Parathyroid adenoma (tissue), 2 donors: Measurements from ENCODE around the gene N4BP3.

ENCODE experiments used
- H2AFZ ChIP-seq: fragments of 300-600 bp; sonication (generic); one replicate; pipeline ENCODE4 v1.7.0; 2017; ENCODE audit warnings: antibody characterized with exemption, mild to moderate bottlenecking
- H3K27ac ChIP-seq: fragments of 300-600 bp; sonication (generic); one replicate; pipeline ENCODE4 v1.7.0; 2017
- H3K27me3 ChIP-seq: fragments of 300-600 bp; sonication (generic); one replicate; pipeline ENCODE4 v1.7.0; 2017; ENCODE audit warnings: low read length; ENCODE audit not compliant: control insufficient read depth, insufficient read depth
- H3K36me3 ChIP-seq: fragments of 300-600 bp; sonication (generic); one replicate; pipeline ENCODE4 v1.7.0; 2017; ENCODE audit warnings: low read length; ENCODE audit not compliant: control insufficient read depth, insufficient read depth
- H3K4me1 ChIP-seq: fragments of 300-600 bp; sonication (generic); one replicate; pipeline ENCODE4 v1.7.0; 2017; ENCODE audit warnings: control low read depth
- H3K4me2 ChIP-seq: fragments of 300-600 bp; sonication (generic); one replicate; pipeline ENCODE4 v1.7.0; 2017; ENCODE audit warnings: low read length
- H3K4me3 ChIP-seq: fragments of 300-600 bp; sonication (generic); one replicate; pipeline ENCODE4 v1.7.0; 2017; ENCODE audit warnings: low read depth, low read length
- H3K79me2 ChIP-seq: fragments of 300-600 bp; sonication (generic); one replicate; pipeline ENCODE4 v1.7.0; 2017; ENCODE audit warnings: control low read depth
- H3K9ac ChIP-seq: fragments of 300-600 bp; sonication (generic); one replicate; pipeline ENCODE4 v1.7.0; 2017; ENCODE audit warnings: mild to moderate bottlenecking
- H3K9me3 ChIP-seq: fragments of 300-600 bp; sonication (generic); one replicate; pipeline ENCODE4 v1.7.0; 2017; ENCODE audit warnings: low read length; ENCODE audit not compliant: control insufficient read depth
- CTCF ChIP-seq: fragments of 300-600 bp; sonication (generic); IDR thresholded peaks from one replicate; pipeline ENCODE4 v1.7.0; 2017; ENCODE audit warnings: antibody characterized with exemption, mild to moderate bottlenecking
- donor health status: primary hyperparathyroidism.

Gene N4BP3

GRCh38 chr5:178152491-178153444 is 39.4 kb downstream of the N4BP3 start:
- H3K4me1 ChIP-seq = peaks cover 2% of the 10 kb centered on the region
- TF ChIP-seq CTCF = no peak
- peak overlapping the region; percentile 87 for H2AFZ ChIP-seq
- no peaks in the 10 kb centered on the region for H3K36me3 ChIP-seq
- H3K27me3 ChIP-seq = no peaks in the 10 kb centered on the region
- no peaks in the 10 kb centered on the region for H3K9me3 ChIP-seq
- H3K79me2 ChIP-seq = no peaks in the 10 kb centered on the region
- H3K4me2 ChIP-seq = peak overlapping the region; percentile 76
- no peak overlapping the region for H3K27ac ChIP-seq
- H3K9ac ChIP-seq = no peak overlapping the region
- peak overlapping the region; percentile 74 for H3K4me3 ChIP-seq

- Histone ChIP-seq H3K79me2 (no peaks in the 10 kb centered on the region), H3K9me3 (no peaks in the 10 kb centered on the region), H3K27me3 (no peaks in the 10 kb centered on the region), H3K27ac (peak within 1 kb of the TSS; percentile 40), H3K9ac (peak within 1 kb of the TSS; percentile 50), H3K36me3 (no peaks in the 10 kb centered on the region), H3K4me3 (peak within 1 kb of the TSS; percentile 74), H2AFZ (peak within 1 kb of the TSS; percentile 87), H3K4me2 (peak within 1 kb of the TSS; percentile 76), H3K4me1 (peaks cover 2% of the 10 kb centered on the region)
- TF ChIP-seq CTCF = no peak
Observed at GRCh38 chr5:178153530-178154340, 40.4 kb downstream of the N4BP3 start, which contains the start of gene NHP2. Gene NHP2, minus strand, starts transcription at chr5:178153885. Its CDS starts 68 bp downstream, at chr5:178153817.

- Histone ChIP-seq H3K4me1 (peaks cover 2% of the 10 kb centered on the region), H3K9ac (no peak overlapping the region), H3K27me3 (no peaks in the 10 kb centered on the region), H3K27ac (no peak overlapping the region), H3K4me3 (no peak overlapping the region), H3K9me3 (no peaks in the 10 kb centered on the region), H3K79me2 (no peaks in the 10 kb centered on the region), H3K4me2 (no peak overlapping the region), H2AFZ (peak overlapping the region; percentile 87), H3K36me3 (no peaks in the 10 kb centered on the region)
- no peak for TF ChIP-seq CTCF
Observed at GRCh38 chr5:178155065-178155464, 41.7 kb downstream of the N4BP3 start.

GRCh38 chr5:178160176-178160575 is 46.8 kb downstream of the N4BP3 start:
- H3K27me3 ChIP-seq = no peaks in the 10 kb centered on the region
- no peak overlapping the region for H3K9ac ChIP-seq
- no peak overlapping the region for H3K27ac ChIP-seq
- H3K9me3 ChIP-seq = no peaks in the 10 kb centered on the region
- H3K36me3 ChIP-seq = no peaks in the 10 kb centered on the region
- no peak overlapping the region for H3K4me2 ChIP-seq
- TF ChIP-seq CTCF = no peak
- no peak overlapping the region for H2AFZ ChIP-seq
- no peaks in the 10 kb centered on the region for H3K4me1 ChIP-seq
- H3K79me2 ChIP-seq = no peaks in the 10 kb centered on the region
- H3K4me3 ChIP-seq = no peak overlapping the region
